H1 (cell line): ENCODE results near the gene CC2D1A. TPM values are rescaled to one million over a fixed set of nuclear protein-coding genes. Genes with fewer than 3 reads are reported as not detected.

Source experiments
- ATF2 ChIP-seq: IDR thresholded peaks from 2 replicates; pipeline ENCODE4 v1.6.1; 2012; ENCODE audit warnings: low read length, inconsistent platforms
- CHD2 ChIP-seq: IDR thresholded peaks from 2 replicates; pipeline ENCODE4 v1.6.1; 2012; ENCODE audit warnings: low read length, improper control_type of control experiment
- CHD7 ChIP-seq: fragments of 300-600 bp; sonication (generic); IDR thresholded peaks from 2 replicates; pipeline ENCODE4 v1.7.1; 2012; ENCODE audit warnings: low read length, moderate library complexity, mild to moderate bottlenecking, inconsistent platforms; ENCODE audit not compliant: insufficient replicate concordance
- CREB1 ChIP-seq: IDR thresholded peaks from 2 replicates; pipeline ENCODE4 v1.6.1; 2012; ENCODE audit warnings: inconsistent platforms
- GABPA ChIP-seq: IDR thresholded peaks from 2 replicates; pipeline ENCODE4 v1.6.1; 2011; ENCODE audit warnings: mild to moderate bottlenecking, low read length, moderate library complexity, borderline replicate concordance; ENCODE audit not compliant: insufficient read depth
- TBP ChIP-seq: IDR thresholded peaks from 2 replicates; pipeline ENCODE4 v1.6.1; 2011; ENCODE audit warnings: low read depth, low read length, improper control_type of control experiment
- TEAD4 ChIP-seq: IDR thresholded peaks from 2 replicates; pipeline ENCODE4 v1.6.1; 2012; ENCODE audit warnings: low read depth, low read length, inconsistent platforms, mixed read lengths
- polyA plus RNA-seq, 7 experiments: library from polyadenylated mRNA; depleted of rRNA in 3 of 7; stranded (reverse) in 5 of 7; unstranded in 2 of 7; fragments of >200 nt in 5 of 7; fragments of 200-250 nt in 2 of 7; gene quantifications; 1 replicate in 5 of 7; 2 replicates in 1 of 7; 4 replicates in 1 of 7; pipeline versions ENCODE4 v1.2.1 to v1.2.3, GENCODE V29; 2011 to 2013; ENCODE audit warnings: missing spikeins in 2 of 7, mixed read lengths in 2 of 7
- total RNA-seq: library from RNA; stranded (reverse); fragmentation: NEBNext Ultra II Directional; extraction: Animal tissue kit (Norgen Biotek cat#: 25700); gene quantifications from 2 replicates; pipeline ENCODE4 v1.2.1, GENCODE V29; 2021

Gene CC2D1A
- total and polyA plus RNA-seq, 2 of the 8 experiments (the other 6 are each of a cell fraction or from before 2014, with no cell fraction given), result 12.5 to 33.0 TPM

GRCh38 chr19:13974073-13974472 lies 68.1 kb downstream of the CC2D1A start (continued):
- no peak for TF ChIP-seq CHD7
- peak; percentile 89 for TF ChIP-seq CHD2
- TF ChIP-seq CREB1, result peak; percentile 69
- TF ChIP-seq GABPA, result no peak
- TF ChIP-seq ATF2, result no peak
- peak; percentile 66; the same call in 1 of the 2 replicates for TF ChIP-seq TEAD4
- peak; percentile 30; the same call in 1 of the 2 replicates for TF ChIP-seq TBP
- TF ChIP-seq, all 59 proteins: peak for 13
